Smooth muscle cell (in vitro differentiated cells): Measurements from ENCODE around the gene DMBT1. TPM values are rescaled to one million over a fixed set of nuclear protein-coding genes. Genes with fewer than 3 reads are reported as not detected.
"Not testable (repeated sequence)": the region's sequence is repeated elsewhere in the genome, so short reads cannot be mapped to it uniquely, and the experiment has no call there.

Source experiments
- DNase-seq: peaks from one replicate; lab custom pipeline; 2025; ENCODE audit not compliant: unreplicated experiment; lab: John Stamatoyannopoulos, UW
- H2AFZ ChIP-seq: fragments of 200-600 bp; sonication (generic); 2 replicates; pipeline ENCODE4 v1.6.0; 2016; ENCODE audit warnings: antibody characterized with exemption, low read depth, mild to moderate bottlenecking
- H3F3A ChIP-seq: fragments of 200-600 bp; sonication (generic); 2 replicates; pipeline ENCODE4 v1.6.0; 2017; ENCODE audit warnings: antibody characterized with exemption, low read depth
- H3K27ac ChIP-seq: fragments of 200-600 bp; sonication (generic); 2 replicates; pipeline ENCODE4 v1.5.1; 2016; ENCODE audit warnings: low read depth, mild to moderate bottlenecking
- H3K27me3 ChIP-seq: fragments of 200-600 bp; sonication (generic); 2 replicates; pipeline ENCODE4 v1.6.1; 2016; ENCODE audit warnings: low read depth, mild to moderate bottlenecking
- H3K36me3 ChIP-seq: fragments of 200-600 bp; sonication (generic); 2 replicates; pipeline ENCODE4 v1.5.1; 2016; ENCODE audit warnings: low read depth
- H3K4me1 ChIP-seq: fragments of 200-600 bp; sonication (generic); 2 replicates; pipeline ENCODE4 v1.5.1; 2016; ENCODE audit warnings: low read depth
- H3K4me2 ChIP-seq: fragments of 200-600 bp; sonication (generic); 2 replicates; pipeline ENCODE4 v1.6.0; 2016; ENCODE audit warnings: mild to moderate bottlenecking
- H3K4me3 ChIP-seq: fragments of 200-600 bp; sonication (generic); 2 replicates; pipeline ENCODE4 v1.5.1; 2016; ENCODE audit warnings: mild to moderate bottlenecking
- H3K79me2 ChIP-seq: fragments of 200-600 bp; sonication (generic); 2 replicates; pipeline ENCODE4 v1.6.0; 2016; ENCODE audit warnings: low read depth, mild to moderate bottlenecking
- H3K9ac ChIP-seq: fragments of 200-600 bp; sonication (generic); 2 replicates; pipeline ENCODE4 v1.6.0; 2016; ENCODE audit warnings: low read depth
- H3K9me3 ChIP-seq: fragments of 200-600 bp; sonication (generic); replicated peaks from 2 replicates; pipeline ENCODE4 v1.5.1; 2016; ENCODE audit warnings: low read depth
- H4K20me1 ChIP-seq: fragments of 200-600 bp; sonication (generic); 2 replicates; pipeline ENCODE4 v1.6.0; 2016; ENCODE audit warnings: low read depth
- WGBS: methylation state at CpG from one replicate; pipeline ENCODE4 v1.1.7; 2016; ENCODE audit warnings: low lambda C conversion rate; 5-methylcytosine and 5-hydroxymethylcytosine counted together
- polyA plus RNA-seq: library from polyadenylated mRNA; unstranded; fragments of >200 nt; fragmentation: Nextera tagmentation; extraction: Ambion mirVana; gene quantifications from 2 replicates; pipeline ENCODE4 v1.2.1, GENCODE V29; 2016
- total RNA-seq: library from RNA; depleted of rRNA; stranded (reverse); fragments of >200 nt; gene quantifications from 2 replicates; pipeline ENCODE4 v1.2.3, GENCODE V29; 2014
- TF ChIP-seq, protein P1 (sequence below): fragments of 200-600 bp; sonication (generic); IDR thresholded peaks from 2 replicates; pipeline ENCODE4 v1.5.1; 2017; ENCODE audit warnings: borderline replicate concordance, mild to moderate bottlenecking, antibody characterized with exemption; ENCODE audit not compliant: insufficient read depth, poor library complexity, severe bottlenecking

The DMBT1 gene
- total and polyA plus RNA-seq, 2 experiments from 2014 or later, result not detected

GRCh38 chr10:122571892-122572291 is 11.3 kb downstream of the DMBT1 start:
- H3K79me2 ChIP-seq, result no peaks in the 10 kb centered on the region
- H3K9ac ChIP-seq, result no peak overlapping the region
- no peaks in the 10 kb centered on the region for H4K20me1 ChIP-seq
- H3K4me3 ChIP-seq, result no peak overlapping the region
- TF ChIP-seq, protein P1, sequence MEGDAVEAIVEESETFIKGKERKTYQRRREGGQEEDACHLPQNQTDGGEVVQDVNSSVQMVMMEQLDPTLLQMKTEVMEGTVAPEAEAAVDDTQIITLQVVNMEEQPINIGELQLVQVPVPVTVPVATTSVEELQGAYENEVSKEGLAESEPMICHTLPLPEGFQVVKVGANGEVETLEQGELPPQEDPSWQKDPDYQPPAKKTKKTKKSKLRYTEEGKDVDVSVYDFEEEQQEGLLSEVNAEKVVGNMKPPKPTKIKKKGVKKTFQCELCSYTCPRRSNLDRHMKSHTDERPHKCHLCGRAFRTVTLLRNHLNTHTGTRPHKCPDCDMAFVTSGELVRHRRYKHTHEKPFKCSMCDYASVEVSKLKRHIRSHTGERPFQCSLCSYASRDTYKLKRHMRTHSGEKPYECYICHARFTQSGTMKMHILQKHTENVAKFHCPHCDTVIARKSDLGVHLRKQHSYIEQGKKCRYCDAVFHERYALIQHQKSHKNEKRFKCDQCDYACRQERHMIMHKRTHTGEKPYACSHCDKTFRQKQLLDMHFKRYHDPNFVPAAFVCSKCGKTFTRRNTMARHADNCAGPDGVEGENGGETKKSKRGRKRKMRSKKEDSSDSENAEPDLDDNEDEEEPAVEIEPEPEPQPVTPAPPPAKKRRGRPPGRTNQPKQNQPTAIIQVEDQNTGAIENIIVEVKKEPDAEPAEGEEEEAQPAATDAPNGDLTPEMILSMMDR, result no peak
- no peaks in the 10 kb centered on the region for H3F3A ChIP-seq
- H3K4me1 ChIP-seq, result no peaks in the 10 kb centered on the region
- peaks cover 7% of the 10 kb centered on the region for H3K27me3 ChIP-seq
- H3K9me3 ChIP-seq, result no peaks in the 10 kb centered on the region
- DNase-seq, result no peak
- WGBS, result 91% methylated on average over 3 of the region's 3 CpGs
- no peak overlapping the region for H2AFZ ChIP-seq
- no peak overlapping the region for H3K4me2 ChIP-seq
- no peak overlapping the region for H3K27ac ChIP-seq
- H3K36me3 ChIP-seq, result no peaks in the 10 kb centered on the region

DNA sequence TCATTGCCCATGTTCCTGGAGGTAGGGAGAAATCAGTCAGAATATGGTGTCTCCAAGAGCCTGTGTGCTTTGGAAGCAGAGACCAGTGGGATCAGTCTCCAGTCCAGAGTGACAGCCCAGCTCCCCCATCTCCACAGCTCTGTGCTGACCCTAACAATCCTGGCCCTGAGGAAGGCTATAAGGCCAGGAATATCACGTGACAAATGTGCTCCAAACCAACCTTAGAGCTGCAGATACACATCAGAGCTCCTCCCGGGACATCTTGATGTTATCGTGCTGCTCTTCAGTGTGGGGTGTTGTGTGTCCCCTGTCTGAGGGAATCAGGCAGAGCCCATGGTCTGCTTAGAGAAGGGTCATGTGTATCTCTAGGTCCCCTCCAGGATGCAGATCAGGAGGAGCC is 15.2 kb downstream of the DMBT1 start:
- Histone ChIP-seq H3K4me3 (no peak overlapping the region), H3K4me1 (no peaks in the 10 kb centered on the region), H4K20me1 (no peaks in the 10 kb centered on the region), H3K36me3 (no peaks in the 10 kb centered on the region), H3F3A (no peaks in the 10 kb centered on the region), H3K4me2 (no peak overlapping the region), H3K27ac (no peak overlapping the region), H3K9me3 (no peaks in the 10 kb centered on the region), H2AFZ (no peak overlapping the region), H3K27me3 (no peaks in the 10 kb centered on the region), H3K9ac (no peak overlapping the region), H3K79me2 (no peaks in the 10 kb centered on the region)
- no peak for DNase-seq
- TF ChIP-seq, protein P1, result no peak
- WGBS, result 33% methylated on average over 3 of the region's 3 CpGs

GRCh38 chr10:122576291-122576690 is 15.7 kb downstream of the DMBT1 start:
- 73% methylated on average over 6 of the region's 6 CpGs for WGBS
- Histone ChIP-seq H3F3A (no peaks in the 10 kb centered on the region), H3K27me3 (no peaks in the 10 kb centered on the region), H3K79me2 (no peaks in the 10 kb centered on the region), H2AFZ (no peak overlapping the region), H3K4me3 (no peak overlapping the region), H3K4me2 (no peak overlapping the region), H3K9ac (no peak overlapping the region), H3K27ac (no peak overlapping the region), H3K36me3 (no peaks in the 10 kb centered on the region), H3K4me1 (no peaks in the 10 kb centered on the region), H4K20me1 (no peaks in the 10 kb centered on the region), H3K9me3 (no peaks in the 10 kb centered on the region)
- DNase-seq, result no peak
- TF ChIP-seq, protein P1, result no peak

DNA sequence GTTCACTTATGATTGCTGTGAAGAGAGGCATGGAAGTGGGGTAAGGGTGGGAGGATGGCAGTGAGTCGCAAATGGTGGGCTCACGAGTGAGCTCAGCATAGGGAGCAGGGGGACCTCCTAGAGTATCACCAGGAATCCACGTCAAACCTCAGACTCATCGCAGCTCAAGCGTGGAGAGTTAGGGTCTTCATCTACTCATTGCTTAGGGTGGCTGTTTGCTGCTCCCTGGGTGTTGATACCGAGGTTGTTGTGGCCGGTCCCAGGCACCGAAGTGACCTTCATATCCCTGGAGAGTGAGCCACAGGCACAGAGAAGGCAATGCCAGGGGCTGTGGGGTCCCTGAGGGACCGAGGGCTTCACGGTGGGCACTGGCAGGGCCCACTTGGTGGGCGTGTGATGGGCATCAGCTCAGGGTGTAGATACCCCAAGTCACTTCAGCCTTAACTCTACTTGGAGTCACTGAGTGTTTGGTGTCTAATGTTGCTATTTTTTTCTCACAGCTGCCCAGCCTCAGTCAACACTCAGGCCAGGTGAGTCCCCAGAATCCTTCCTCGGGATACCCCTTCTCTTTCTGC is 16.8 kb downstream of the DMBT1 start:
- Histone ChIP-seq H3K4me1 (no peaks in the 10 kb centered on the region), H3K9me3 (no peaks in the 10 kb centered on the region), H3K27me3 (no peaks in the 10 kb centered on the region), H3K36me3 (no peaks in the 10 kb centered on the region), H3K27ac (no peak overlapping the region), H3K4me2 (no peak overlapping the region), H4K20me1 (no peaks in the 10 kb centered on the region), H2AFZ (no peak overlapping the region), H3F3A (no peaks in the 10 kb centered on the region), H3K79me2 (no peaks in the 10 kb centered on the region), H3K4me3 (no peak overlapping the region), H3K9ac (no peak overlapping the region)
- TF ChIP-seq, protein P1, result no peak
- DNase-seq, result no peak
- 89% methylated on average over 12 of the region's 12 CpGs for WGBS

- not testable (repeated sequence) for H4K20me1 ChIP-seq, H3K4me2 ChIP-seq, H2AFZ ChIP-seq, H3K36me3 ChIP-seq, H3K9me3 ChIP-seq, H3K4me1 ChIP-seq, H3K9ac ChIP-seq, H3K4me3 ChIP-seq, H3K79me2 ChIP-seq, H3K27ac ChIP-seq, DNase-seq, H3K27me3 ChIP-seq, H3F3A ChIP-seq
- WGBS, result 89% methylated on average over 7 of the region's 7 CpGs
Observed at GRCh38 chr10:122586070-122586469, 25.5 kb downstream of the DMBT1 start.
